NCI-H2196 treated with DMSO at 0.1 percent for 48 hours (cell line): ENCODE data around the gene ITGB3BP.
"Not testable (repeated sequence)": the region's sequence is repeated elsewhere in the genome, so short reads cannot be mapped to it uniquely, and the experiment has no call there.

Experiments
- DNase-seq: peaks from one replicate; lab custom pipeline; 2025; ENCODE audit not compliant: unreplicated experiment; lab: John Stamatoyannopoulos, UW

ITGB3BP gene

DNA sequence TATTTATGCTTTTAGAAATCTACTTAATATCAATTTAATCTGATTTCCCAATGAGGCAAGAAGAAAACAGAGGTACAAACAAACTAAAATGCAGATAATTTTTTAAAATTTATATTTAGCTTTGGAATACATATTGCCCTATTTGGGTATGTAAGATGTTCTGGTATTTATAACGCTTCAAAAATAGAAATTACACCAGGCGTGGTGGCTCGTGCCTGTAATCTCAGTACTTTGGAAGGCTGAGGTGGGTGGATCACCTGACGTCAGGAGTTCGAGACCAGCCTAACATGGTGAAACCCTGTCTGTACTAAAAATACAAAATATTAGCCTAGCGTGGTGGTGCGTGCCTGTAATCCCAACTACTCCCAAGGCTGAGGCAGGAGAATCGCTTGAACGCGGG is 13.3 kb downstream of the ITGB3BP start:
- no peak for DNase-seq

DNA sequence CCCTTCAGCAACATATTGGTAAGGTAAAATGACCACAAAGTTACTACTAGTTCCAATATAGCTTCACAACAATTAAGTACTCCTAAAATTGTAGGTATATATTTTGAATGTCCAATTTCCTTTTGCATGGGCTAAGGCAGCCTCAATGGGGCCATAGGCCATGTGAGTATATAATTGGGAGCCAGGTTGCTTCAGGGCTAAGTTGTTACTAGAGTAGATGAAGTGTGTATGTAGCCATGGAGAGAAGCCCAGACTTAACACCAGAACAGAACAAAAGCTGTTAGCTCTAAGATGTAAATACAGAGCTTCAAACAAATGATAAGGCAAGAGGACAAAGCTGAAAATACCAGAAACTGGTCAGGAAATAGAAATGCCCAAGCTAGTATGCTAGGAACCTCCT is 16.2 kb downstream of the ITGB3BP start:
- DNase-seq, result no peak

DNA sequence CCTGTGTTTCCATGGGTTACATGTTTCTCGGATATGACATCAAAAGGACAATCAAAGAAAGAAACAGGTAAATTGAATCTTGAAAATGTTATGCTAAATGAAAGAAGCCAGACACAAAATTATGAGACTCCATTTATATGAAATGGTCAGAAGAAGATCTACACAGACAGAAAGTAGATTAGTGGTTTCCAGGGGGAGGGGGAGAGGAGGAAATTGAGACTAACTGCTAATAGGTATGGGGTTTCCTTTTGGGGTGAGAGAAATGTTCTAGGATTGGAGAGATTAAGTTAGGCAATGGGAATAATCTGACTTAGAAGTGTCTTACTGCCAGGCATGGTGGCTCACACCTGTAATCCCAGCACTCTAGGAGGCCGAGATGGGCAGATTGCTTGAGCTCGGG is 21.8 kb downstream of the ITGB3BP start:
- no peak for DNase-seq

DNA sequence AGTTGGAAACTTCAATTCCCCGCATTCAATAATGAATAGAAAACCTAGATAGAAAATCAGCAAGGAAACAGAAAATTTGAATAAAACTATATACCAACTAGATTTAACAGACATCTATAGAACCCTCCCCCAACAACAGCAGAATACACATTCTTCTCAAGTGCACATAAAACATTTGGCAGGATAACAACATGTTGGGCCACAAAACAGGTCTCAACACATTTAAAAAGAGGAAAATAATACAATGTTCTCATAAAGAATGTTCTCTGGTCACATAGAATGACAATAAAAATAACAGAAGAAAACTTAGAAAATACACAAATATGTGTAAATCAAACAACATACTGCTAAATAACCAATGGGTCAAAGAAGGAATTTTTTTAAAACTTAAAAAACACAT is 24.9 kb downstream of the ITGB3BP start:
- DNase-seq, result no peak

DNA sequence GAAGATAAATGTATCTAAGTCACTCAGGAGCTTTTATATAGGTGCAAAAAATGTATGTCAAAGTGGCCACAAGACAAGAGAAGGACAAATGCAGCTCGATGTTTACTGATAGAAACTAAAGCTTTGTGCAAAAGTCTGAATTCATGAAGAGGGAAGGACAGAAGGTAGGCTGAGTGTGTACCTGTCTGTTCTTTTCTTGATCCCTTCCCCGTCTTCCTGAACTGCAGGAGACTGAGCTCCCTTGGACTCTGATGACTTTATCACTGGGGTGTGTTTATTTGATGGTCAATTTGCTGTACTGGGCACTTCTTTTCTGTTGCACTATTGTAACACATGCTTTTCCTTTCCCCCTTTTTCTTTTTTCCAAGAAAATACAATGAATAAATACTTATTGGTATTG is 25.4 kb downstream of the ITGB3BP start:
- DNase-seq, result no peak

DNA sequence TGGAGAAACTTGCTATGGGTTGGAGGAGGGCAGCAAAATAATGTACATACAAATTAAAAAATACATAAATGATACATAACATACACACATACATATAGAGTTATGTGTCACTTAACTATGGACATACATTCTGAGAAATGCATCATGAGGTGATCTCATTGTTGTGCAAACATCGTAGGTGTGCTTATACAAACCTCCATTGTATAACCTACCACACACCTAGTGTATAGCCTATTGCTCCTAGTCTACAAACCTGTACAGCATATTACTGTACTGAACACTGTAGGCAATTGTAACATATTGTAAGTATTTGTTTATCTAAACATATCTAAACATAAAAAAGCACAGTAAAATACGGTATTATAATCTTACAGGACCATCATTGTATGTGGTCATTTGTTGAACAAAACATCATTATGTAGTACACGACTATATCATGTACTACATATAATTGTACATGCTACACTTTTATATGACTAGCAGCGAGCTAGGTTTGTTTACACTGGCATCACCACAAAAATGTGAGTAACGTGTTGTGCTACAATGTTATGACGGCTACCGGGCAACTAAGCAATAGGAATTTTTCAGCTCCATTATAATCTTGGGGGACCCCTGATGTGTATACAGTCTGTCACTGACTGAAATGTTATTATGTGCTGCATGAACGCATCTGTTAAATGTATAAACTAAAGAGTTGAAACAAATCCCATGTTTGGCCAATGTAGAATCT is 35.5 kb downstream of the ITGB3BP start:
- no peak for DNase-seq

DNA sequence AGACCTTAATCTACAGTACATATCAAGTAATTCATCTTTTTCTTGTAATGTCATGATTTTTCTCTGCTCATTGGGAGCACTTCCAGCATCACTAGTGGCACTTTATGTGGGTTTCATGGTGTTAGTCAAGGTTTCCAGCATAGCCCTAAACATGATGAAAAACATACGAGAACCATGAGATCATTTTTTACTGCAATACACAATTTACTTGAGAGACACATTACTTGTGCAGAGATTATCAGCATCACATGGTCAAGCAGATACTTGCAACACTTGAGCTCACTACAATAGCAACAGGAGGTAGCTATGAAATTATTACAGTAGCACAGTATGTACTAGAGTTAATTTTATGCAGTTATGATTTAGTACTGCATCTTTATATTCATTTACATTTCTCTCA is 36.4 kb downstream of the ITGB3BP start:
- DNase-seq, result no peak

DNA sequence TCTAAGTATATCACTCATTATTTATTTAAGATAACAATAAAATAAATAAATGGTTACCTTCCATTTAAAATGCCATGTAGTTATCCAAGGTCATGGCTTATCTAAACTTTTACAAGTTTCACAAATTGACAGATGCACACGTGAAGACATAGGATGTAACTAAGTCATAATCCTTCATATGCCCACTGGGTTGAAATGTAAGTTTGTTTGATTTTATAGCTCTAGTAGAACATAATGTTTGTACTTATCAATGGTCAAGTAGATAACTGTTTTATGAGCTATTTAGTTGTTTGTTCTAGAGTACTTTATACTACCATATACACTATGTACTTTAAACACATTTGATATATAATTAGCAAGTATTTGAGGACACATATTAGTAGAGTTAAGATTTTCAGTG is 43.0 kb downstream of the ITGB3BP start:
- no peak for DNase-seq

DNA sequence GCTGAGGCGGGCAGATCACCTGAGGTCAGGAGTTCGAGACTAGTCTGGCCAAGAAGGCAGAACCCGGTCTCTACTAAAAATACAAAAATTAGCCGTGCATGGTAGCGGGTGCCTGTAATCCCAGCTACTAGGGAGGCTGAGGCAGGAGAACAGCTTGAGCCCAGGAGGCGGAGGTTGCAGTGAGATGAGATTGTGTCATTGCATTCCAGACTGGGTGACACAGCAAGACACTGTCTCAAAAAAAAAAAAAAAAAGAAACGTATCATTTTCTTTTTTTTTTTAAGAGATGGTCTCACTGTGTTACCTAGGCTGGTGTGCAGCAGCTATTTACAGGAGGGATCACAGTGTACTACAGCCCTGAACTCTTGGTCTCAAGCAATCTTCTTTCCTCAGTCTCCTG is 47.3 kb downstream of the ITGB3BP start:
- DNase-seq, result no peak

DNA sequence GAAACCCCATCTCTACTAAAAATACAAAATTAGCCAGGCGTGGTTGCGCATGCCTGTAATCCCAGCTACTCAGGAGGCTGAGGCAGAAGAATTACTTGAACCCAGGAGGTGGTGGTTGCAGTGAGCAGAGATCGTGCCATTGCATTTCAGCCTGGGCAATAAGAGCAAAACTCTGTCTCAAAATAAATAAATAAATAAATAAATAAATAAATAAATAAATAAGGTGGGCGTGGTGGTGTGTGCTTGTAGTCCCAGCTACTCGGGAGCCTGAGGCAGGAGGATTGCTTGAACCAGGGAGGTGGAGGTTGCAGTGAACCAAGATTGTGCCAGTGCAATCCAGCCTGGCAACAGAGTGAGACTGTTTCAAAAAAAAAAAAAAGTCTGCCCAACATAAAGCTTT is 54.3 kb downstream of the ITGB3BP start:
- not testable (repeated sequence) for DNase-seq

DNA sequence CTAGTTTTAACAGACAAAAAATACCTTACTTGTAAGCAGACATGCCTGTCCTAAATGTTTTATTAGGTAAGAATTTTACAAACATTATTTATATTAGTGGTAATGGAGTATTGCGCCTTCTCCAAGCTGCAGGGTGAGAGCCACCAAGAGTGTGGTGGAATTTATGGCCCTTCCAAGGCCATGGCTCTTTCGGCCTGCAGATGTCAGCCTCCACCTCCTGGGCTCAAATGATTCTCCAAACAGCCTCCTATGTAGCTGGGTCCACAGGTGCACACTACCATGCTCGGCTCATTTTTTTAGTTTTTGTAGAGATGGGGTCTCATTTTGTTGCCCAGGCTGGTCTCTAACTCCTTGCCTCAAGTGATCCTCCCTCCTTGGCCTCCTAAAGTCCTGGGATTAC is 56.3 kb downstream of the ITGB3BP start:
- no peak for DNase-seq

DNA sequence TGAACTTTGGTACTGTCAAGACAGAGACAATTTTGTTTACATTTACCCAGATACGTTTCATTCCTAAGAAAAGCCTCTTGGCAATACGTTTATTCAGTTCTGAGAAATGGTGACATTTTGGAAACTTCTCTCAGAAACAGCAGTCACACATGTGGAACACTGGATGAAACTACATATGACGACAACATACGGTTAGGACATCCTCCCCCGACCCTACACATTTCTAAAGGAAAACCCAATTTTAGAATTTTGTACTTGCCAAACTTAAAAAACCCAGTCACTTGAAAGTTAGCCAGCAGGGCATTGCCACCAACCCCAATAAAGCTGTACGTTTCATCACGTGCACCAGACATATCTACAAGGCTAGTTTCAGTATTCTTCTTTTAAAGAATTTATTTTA is 56.8 kb downstream of the ITGB3BP start:
- no peak for DNase-seq

DNA sequence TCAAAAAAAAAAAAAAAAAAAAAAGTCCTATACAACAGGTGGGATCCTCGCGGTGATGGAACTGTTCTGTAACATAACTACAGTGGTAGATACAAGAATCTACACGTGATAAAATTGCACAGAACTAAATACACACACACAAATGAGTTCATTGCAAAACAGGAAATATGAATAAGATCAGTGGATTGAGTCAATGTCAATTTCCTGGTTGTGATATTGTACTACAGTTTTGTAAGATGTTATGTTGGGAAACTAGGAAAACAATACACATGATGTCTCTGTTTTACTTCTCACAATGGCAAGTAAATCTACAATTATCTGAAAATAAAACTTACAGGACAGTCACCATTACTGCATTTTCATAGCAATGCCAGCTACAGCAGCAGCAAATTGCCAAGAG is 59.8 kb downstream of the ITGB3BP start:
- no peak for DNase-seq

DNA sequence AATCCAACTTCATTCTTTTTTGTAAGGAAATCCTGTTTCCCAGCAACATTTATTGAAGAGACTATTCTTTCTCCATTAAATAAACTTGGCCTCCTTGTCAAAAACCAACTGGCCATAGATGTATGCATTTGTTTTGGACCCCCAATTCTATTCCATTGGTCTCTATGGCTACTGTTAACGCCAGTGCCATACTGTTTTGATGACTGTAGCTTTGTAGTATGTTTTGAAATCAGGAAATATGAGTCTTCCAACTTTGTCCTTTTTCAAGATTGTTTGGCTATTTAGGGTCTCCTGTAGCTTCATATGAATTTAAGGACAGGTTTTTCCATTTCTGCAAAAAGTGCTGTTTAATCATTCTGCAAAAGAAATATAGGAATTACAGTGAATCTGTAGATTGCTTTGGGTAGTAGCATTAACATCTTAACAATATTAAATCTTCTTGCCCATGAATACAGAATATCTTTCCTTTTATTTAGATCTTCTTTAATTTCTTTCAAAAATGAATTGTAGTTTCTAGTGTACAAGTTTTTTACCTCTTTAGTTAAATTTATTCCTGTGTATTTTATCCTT is 61.3 kb downstream of the ITGB3BP start:
- DNase-seq, result no peak

DNA sequence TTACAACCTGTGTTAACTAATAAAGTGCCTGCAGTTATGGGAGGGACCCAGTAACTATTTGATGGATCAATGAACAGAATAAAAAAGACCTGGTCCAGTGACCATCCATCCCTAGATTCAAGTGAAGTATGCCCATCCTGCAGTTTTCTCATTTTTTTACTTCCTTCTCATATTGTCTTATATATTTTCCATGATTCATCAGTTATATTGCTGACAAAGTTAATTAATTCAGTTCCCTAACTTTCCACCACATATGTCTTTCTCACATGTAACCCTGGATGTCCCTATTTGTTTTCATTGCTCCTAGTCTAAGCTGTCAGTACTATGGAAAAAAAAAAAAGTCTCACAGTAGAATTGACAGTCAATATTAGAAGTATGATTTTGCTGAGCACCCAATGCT is 64.3 kb downstream of the ITGB3BP start:
- no peak for DNase-seq

DNA sequence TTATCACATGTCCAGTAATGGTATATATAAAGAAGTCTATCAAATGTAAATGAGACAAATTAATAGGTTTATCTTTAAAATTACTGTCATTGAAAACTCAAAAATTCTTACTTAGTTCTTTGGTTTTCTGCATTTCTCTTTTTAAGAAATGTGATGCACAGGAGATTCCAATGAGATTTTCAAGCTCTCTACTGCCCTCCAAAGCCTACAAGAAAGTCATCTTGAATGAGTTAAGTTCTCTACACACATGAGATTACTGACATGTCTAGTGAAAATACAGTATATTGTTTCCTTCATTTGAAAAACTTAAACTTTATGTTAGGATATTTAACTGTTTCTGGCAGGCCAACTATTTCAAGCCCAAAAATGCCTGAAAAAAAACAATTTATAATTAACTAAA is 68.8 kb downstream of the ITGB3BP start:
- DNase-seq, result no peak

DNA sequence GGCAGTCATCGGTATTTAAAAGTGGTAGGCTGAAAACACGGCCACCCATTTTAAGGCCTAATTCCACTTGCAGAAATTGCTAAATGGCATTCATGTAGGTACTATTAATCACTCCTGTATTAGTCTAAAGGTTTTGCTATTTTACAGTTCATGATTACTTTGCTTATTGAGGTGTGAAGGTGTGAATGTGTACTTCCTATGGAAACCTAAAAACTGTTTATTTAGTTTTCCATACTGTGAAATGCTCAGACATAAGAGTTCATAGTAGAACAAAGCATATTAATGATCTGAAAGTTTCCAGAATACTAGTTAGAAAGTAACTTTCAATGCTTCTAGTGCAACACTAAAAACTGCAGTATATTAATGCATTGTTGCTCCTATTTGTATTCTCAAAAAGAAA is 69.8 kb downstream of the ITGB3BP start:
- DNase-seq, result no peak

DNA sequence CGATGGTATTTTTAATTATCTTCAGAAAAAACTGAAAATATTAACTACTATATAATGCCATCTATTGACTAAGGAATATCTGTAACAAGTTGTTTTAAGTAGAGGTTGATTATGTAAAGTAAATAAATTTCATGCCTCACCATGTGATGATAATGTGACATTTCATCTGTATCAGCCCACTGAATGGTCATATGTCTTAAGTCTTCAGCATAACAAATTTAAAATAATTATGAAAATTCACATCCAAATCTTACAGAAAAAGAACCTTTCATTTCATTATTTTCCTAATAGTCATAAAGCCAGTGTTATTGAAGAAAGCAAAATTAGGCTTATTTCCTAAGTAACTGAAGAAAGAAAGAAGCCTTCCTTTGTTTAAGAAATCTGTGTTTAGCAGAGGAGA is 72.6 kb downstream of the ITGB3BP start:
- DNase-seq, result no peak

DNA sequence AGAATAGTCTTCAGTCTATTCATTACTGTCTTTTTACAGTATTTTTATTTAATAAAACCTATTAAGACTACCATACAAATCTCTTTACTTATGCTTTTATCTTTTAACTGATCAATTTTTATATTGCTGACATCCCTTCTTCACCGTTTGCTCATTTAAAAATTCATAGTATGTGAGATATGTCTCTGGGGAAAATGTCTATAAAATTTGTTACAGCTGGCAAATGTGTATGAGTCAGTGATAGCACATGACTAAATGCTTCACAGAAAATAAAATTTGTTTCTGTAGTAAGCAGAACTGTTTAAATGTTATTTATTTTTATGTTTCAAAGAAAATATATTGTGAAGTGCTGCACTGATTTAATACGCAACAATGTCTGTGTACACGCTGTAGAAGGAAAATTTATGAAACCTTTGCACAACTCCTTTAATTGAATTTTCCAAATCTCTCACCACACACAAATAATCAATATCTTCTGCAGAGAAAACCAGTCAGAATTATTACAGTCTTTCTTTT is 74.2 kb downstream of the ITGB3BP start:
- DNase-seq, result no peak

DNA sequence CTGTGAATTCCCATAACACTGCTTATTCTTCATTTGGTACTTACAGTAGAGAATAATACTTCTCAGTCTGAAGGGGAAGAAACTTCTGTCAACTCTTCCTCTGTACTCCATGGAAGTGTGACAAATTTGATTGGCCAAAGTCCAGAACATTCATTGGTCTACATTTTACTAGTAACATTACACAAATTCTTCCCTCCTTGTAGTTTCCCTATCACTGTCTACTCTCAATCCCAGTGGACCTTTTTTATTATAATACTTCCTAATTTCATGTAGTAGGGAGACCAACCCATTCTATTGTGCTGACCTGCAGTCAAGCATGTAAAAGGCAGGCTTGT is 80.9 kb downstream of the ITGB3BP start:
- no peak for DNase-seq

DNA sequence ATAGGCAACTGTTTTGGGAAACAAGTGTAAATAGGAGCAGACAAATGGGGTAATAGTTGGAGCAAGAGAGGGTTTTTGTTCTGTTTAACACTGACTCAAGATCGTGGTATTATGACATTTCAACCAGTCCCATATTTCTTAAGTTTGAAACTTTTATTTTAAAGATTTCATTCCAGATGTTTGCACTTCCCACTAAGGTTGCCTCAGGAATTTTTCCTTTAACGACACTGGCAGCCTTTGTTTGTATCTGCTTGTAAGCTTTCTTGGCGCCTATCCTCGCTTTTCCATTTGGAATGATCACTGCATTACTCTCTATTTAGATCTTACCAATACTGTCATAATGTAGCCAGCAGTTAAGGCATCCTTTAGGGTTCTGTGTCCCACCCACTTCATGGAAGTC is 87.9 kb downstream of the ITGB3BP start:
- no peak for DNase-seq

DNA sequence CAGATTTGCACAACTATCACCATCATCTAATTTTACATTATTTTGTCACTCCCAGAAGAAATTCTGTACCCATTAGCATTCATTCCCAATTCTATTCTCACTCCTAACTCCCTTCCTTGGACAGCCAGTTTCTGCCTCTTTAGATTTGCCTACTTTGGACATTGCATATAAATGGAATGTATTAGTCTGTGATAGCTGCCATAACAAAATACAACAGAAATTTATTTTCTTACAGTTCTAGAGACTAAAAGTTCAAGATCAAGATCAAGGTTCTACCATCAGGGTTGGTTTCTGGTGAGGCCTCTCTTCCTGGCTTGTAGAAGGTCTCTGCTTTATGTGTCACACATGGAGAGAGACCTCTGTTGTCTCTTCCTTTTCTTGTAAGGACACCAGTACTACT is 93.7 kb downstream of the ITGB3BP start:
- no peak for DNase-seq

DNA sequence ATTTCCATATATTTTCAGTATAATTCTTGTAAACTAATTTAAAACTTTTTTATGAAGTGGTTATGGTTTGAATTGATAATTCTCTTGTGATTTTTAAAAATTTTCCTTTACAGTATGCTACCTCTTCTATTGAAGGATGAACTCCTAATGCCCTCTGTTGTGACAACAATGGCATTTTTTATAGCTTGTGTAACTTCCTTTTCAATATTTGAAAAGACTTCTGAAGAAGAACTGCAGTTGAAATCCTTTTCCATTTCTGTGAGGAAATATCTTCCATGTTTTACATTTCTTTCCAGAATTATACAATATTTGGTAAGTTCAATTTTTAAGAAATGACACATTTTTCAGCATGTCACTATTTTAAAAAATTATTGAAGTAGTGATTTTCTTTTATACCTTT is 94.2 kb downstream of the ITGB3BP start:
- no peak for DNase-seq
